Immature natural killer cell (primary cell): Measurements from ENCODE around the gene MAST4. TPM values are rescaled to one million over a fixed set of nuclear protein-coding genes. Genes with fewer than 3 reads are reported as not detected.

Experiments
- DNase-seq, 3 donors: peaks; one replicate each; pipeline ENCODE4 v3.0.0; 2022; ENCODE audit warnings: mixed read lengths in 1 of 3
- H3K27ac Mint-ChIP-seq, 6 donors: one replicate each; pipeline ENCODE4 v1.8.0; 2020; ENCODE audit warnings: mixed read lengths in 6 of 6, mild to moderate bottlenecking in 5 of 6, inconsistent platforms in 4 of 6, moderate library complexity in 3 of 6
- H3K27me3 Mint-ChIP-seq, 3 donors: one replicate each; pipeline ENCODE4 v1.8.0; 2020 to 2021; ENCODE audit warnings: low read depth in 3 of 3, mild to moderate bottlenecking in 3 of 3, mixed read lengths in 3 of 3, moderate library complexity in 3 of 3, inconsistent platforms in 1 of 3
- H3K36me3 Mint-ChIP-seq, 3 donors: one replicate each; pipeline ENCODE4 v1.8.0; 2020; ENCODE audit warnings: mixed read lengths in 3 of 3, inconsistent platforms in 2 of 3, mild to moderate bottlenecking in 2 of 3
- H3K4me1 Mint-ChIP-seq, 2 donors: one replicate each; pipeline ENCODE4 v1.8.0; 2020; ENCODE audit warnings: inconsistent platforms in 2 of 2, mild to moderate bottlenecking in 2 of 2, mixed read lengths in 2 of 2, moderate library complexity in 1 of 2
- H3K4me3 Mint-ChIP-seq, 5 donors: one replicate each; pipeline ENCODE4 v1.8.0; 2020; ENCODE audit warnings: mild to moderate bottlenecking in 5 of 5, mixed read lengths in 5 of 5, inconsistent platforms in 3 of 5, moderate library complexity in 3 of 5
- H3K9me3 Mint-ChIP-seq, 6 donors: one replicate each; pipeline ENCODE4 v1.8.0; 2020; ENCODE audit warnings: mild to moderate bottlenecking in 6 of 6, mixed read lengths in 6 of 6, inconsistent platforms in 4 of 6, moderate library complexity in 3 of 6
- polyA plus RNA-seq, 3 donors: library from polyadenylated mRNA; unstranded; fragments of 300-500 nt; fragmentation: Illumina TruSeq; gene quantifications; one replicate each; pipeline ENCODE4 v1.2.3, GENCODE V29; 2021

MAST4 gene
- polyA plus RNA-seq, 3 donors from 2014 or later: 0.51 to 2.8 (median 1.1) TPM

GRCh38 chr5:66643387-66643786 is 47.2 kb downstream of the MAST4 start:
- H3K36me3 Mint-ChIP-seq: peaks cover 0 to 3% (median 0%) of the 10 kb centered on the region in 3 donors
- no peak overlapping the region for H3K4me3 Mint-ChIP-seq
- H3K4me1 Mint-ChIP-seq: no peaks in the 10 kb centered on the region
- H3K27ac Mint-ChIP-seq: no peak overlapping the region
- no peak for DNase-seq
- H3K27me3 Mint-ChIP-seq: peaks cover 0 to 4% (median 0%) of the 10 kb centered on the region in 3 donors
- H3K9me3 Mint-ChIP-seq: no peaks in the 10 kb centered on the region

- H3K36me3 Mint-ChIP-seq: peaks cover 0 to 3% (median 0%) of the 10 kb centered on the region in 3 donors
- no peak overlapping the region for H3K4me3 Mint-ChIP-seq
- no peaks in the 10 kb centered on the region for H3K9me3 Mint-ChIP-seq
- no peaks in the 10 kb centered on the region for H3K4me1 Mint-ChIP-seq
- H3K27ac Mint-ChIP-seq: no peak overlapping the region
- DNase-seq: no peak
- peaks cover 0 to 5% (median 0%) of the 10 kb centered on the region in 3 donors for H3K27me3 Mint-ChIP-seq
Observed at GRCh38 chr5:66644111-66644510, 47.9 kb downstream of the MAST4 start.

- Mint-ChIP-seq H3K27ac (no peak overlapping the region), H3K4me3 (no peak overlapping the region), H3K9me3 (no peaks in the 10 kb centered on the region)
Observed at GRCh38 chr5:66645039-66645438, 48.8 kb downstream of the MAST4 start.

GRCh38 chr5:66646570-66646969 is 50.4 kb downstream of the MAST4 start:
- Mint-ChIP-seq H3K36me3 (peaks cover 0 to 3% (median 0%) of the 10 kb centered on the region in 3 donors), H3K4me1 (no peaks in the 10 kb centered on the region), H3K27ac (no peak overlapping the region), H3K9me3 (no peaks in the 10 kb centered on the region), H3K4me3 (no peak overlapping the region), H3K27me3 (peaks cover 0 to 7% (median 0%) of the 10 kb centered on the region in 3 donors)
- no peak for DNase-seq

More at GRCh38 chr5:66645039-66645438, 48.8 kb downstream of the MAST4 start:
- DNase-seq: no peak
- Mint-ChIP-seq H3K27me3 (peaks cover 0 to 5% (median 0%) of the 10 kb centered on the region in 3 donors), H3K36me3 (peaks cover 0 to 3% (median 0%) of the 10 kb centered on the region in 3 donors), H3K4me1 (no peaks in the 10 kb centered on the region)

- no peak for DNase-seq
- no peaks in the 10 kb centered on the region for H3K9me3 Mint-ChIP-seq
- H3K36me3 Mint-ChIP-seq: peaks cover 0 to 3% (median 0%) of the 10 kb centered on the region in 3 donors
- no peak overlapping the region for H3K27ac Mint-ChIP-seq
- peaks cover 0 to 7% (median 0%) of the 10 kb centered on the region in 3 donors for H3K27me3 Mint-ChIP-seq
- no peaks in the 10 kb centered on the region for H3K4me1 Mint-ChIP-seq
- H3K4me3 Mint-ChIP-seq: no peak overlapping the region
Observed at GRCh38 chr5:66647146-66647856, 51.1 kb downstream of the MAST4 start.

- H3K4me1 Mint-ChIP-seq: no peaks in the 10 kb centered on the region
Observed at GRCh38 chr5:66652818-66653217, 56.6 kb downstream of the MAST4 start.

GRCh38 chr5:66653325-66653724 is 57.1 kb downstream of the MAST4 start:
- Mint-ChIP-seq H3K36me3 (no peaks in the 10 kb centered on the region), H3K27ac (peak overlapping the region in 1 of 6 donors; percentile 4), H3K4me1 (no peaks in the 10 kb centered on the region), H3K4me3 (no peak overlapping the region), H3K9me3 (no peaks in the 10 kb centered on the region), H3K27me3 (peaks cover 0 to 6% (median 2%) of the 10 kb centered on the region in 3 donors)
- DNase-seq: no peak

More at GRCh38 chr5:66652818-66653217, 56.6 kb downstream of the MAST4 start:
- Mint-ChIP-seq H3K27me3 (peaks cover 0 to 9% (median 2%) of the 10 kb centered on the region in 3 donors), H3K4me3 (no peak overlapping the region), H3K9me3 (no peaks in the 10 kb centered on the region), H3K27ac (no peak overlapping the region), H3K36me3 (no peaks in the 10 kb centered on the region)
- no peak for DNase-seq

- no peak overlapping the region for H3K4me3 Mint-ChIP-seq
- no peaks in the 10 kb centered on the region for H3K36me3 Mint-ChIP-seq
- no peak for DNase-seq
- no peaks in the 10 kb centered on the region for H3K4me1 Mint-ChIP-seq
- H3K27me3 Mint-ChIP-seq: peaks cover 0 to 6% (median 2%) of the 10 kb centered on the region in 3 donors
- no peak overlapping the region for H3K27ac Mint-ChIP-seq
- no peaks in the 10 kb centered on the region for H3K9me3 Mint-ChIP-seq
Observed at GRCh38 chr5:66655395-66656324, 59.5 kb downstream of the MAST4 start.

- H3K27ac Mint-ChIP-seq: no peak overlapping the region
- no peak for DNase-seq
- H3K36me3 Mint-ChIP-seq: no peaks in the 10 kb centered on the region
- no peak overlapping the region for H3K4me3 Mint-ChIP-seq
- H3K4me1 Mint-ChIP-seq: no peaks in the 10 kb centered on the region
- peaks cover 0 to 4% (median 2%) of the 10 kb centered on the region in 3 donors for H3K27me3 Mint-ChIP-seq
- H3K9me3 Mint-ChIP-seq: peaks cover 0 to 2% (median 0%) of the 10 kb centered on the region in 6 donors
Observed at GRCh38 chr5:66658516-66658915, 62.3 kb downstream of the MAST4 start.

GRCh38 chr5:66659780-66660179 is 63.6 kb downstream of the MAST4 start:
- Mint-ChIP-seq H3K9me3 (peaks cover 0 to 4% (median 0%) of the 10 kb centered on the region in 6 donors), H3K27ac (no peak overlapping the region), H3K27me3 (peaks cover 0 to 4% (median 2%) of the 10 kb centered on the region in 3 donors), H3K4me3 (no peak overlapping the region), H3K36me3 (no peaks in the 10 kb centered on the region), H3K4me1 (no peaks in the 10 kb centered on the region)
- no peak for DNase-seq

GRCh38 chr5:66660396-66660795 is 64.2 kb downstream of the MAST4 start:
- H3K27me3 Mint-ChIP-seq: peaks cover 0 to 2% (median 0%) of the 10 kb centered on the region in 3 donors
- no peak overlapping the region for H3K4me3 Mint-ChIP-seq
- H3K36me3 Mint-ChIP-seq: no peaks in the 10 kb centered on the region
- no peak overlapping the region for H3K27ac Mint-ChIP-seq
- H3K4me1 Mint-ChIP-seq: no peaks in the 10 kb centered on the region
- no peak for DNase-seq
- H3K9me3 Mint-ChIP-seq: peaks cover 0 to 4% (median 0%) of the 10 kb centered on the region in 6 donors

GRCh38 chr5:66661149-66661548 is 65.0 kb downstream of the MAST4 start:
- Mint-ChIP-seq H3K27me3 (peaks cover 0 to 2% (median 0%) of the 10 kb centered on the region in 3 donors), H3K4me1 (no peaks in the 10 kb centered on the region), H3K27ac (no peak overlapping the region), H3K9me3 (peaks cover 0 to 7% (median 0%) of the 10 kb centered on the region in 6 donors), H3K36me3 (no peaks in the 10 kb centered on the region), H3K4me3 (no peak overlapping the region)
- DNase-seq: no peak

- no peak for DNase-seq
- H3K4me3 Mint-ChIP-seq: no peak overlapping the region
- peaks cover 0 to 3% (median 2%) of the 10 kb centered on the region in 3 donors for H3K27me3 Mint-ChIP-seq
- no peaks in the 10 kb centered on the region for H3K4me1 Mint-ChIP-seq
- peaks cover 0 to 7% (median 0%) of the 10 kb centered on the region in 6 donors for H3K9me3 Mint-ChIP-seq
- H3K36me3 Mint-ChIP-seq: no peaks in the 10 kb centered on the region
- no peak overlapping the region for H3K27ac Mint-ChIP-seq
Observed at GRCh38 chr5:66666778-66667177, 70.6 kb downstream of the MAST4 start.
